Activated CD8-positive, alpha-beta memory T cell treated with anti-CD3 and anti-CD28 coated beads, Interleukin-2, amount 50 U/mL, for 48 hours (primary cell): ENCODE results near the gene TMEM163.

Experiments
- DNase-seq: peaks from one replicate; pipeline ENCODE4 v3.0.0-alpha.2; 2020

TMEM163 gene

GRCh38 chr2:134722728-134723127 lies 3.9 kb upstream of the TMEM163 start:
- no peak for DNase-seq

DNA sequence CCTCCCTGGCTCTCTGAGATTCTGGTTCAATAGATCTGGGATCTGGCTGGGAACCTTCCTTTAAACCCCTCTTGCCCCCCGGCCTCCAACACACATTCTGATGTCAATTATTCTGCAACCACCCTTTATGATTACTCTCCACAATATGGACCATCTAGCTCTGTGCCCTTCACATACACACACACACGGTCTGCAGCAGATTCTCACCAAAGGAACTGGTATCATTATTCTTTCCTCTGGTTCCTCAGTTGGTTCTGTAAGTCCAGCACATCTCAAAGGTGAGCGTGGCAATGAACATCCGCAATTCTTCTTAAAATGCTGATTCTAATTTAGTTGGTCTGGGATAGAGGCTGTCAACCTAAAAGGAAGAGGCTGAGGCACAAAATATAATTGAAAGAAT lies 2.8 kb upstream of the TMEM163 start:
- DNase-seq, result no peak

- no peak for DNase-seq
Observed at GRCh38 chr2:134718023-134718816, 580 bp downstream of the TMEM163 start.

DNA sequence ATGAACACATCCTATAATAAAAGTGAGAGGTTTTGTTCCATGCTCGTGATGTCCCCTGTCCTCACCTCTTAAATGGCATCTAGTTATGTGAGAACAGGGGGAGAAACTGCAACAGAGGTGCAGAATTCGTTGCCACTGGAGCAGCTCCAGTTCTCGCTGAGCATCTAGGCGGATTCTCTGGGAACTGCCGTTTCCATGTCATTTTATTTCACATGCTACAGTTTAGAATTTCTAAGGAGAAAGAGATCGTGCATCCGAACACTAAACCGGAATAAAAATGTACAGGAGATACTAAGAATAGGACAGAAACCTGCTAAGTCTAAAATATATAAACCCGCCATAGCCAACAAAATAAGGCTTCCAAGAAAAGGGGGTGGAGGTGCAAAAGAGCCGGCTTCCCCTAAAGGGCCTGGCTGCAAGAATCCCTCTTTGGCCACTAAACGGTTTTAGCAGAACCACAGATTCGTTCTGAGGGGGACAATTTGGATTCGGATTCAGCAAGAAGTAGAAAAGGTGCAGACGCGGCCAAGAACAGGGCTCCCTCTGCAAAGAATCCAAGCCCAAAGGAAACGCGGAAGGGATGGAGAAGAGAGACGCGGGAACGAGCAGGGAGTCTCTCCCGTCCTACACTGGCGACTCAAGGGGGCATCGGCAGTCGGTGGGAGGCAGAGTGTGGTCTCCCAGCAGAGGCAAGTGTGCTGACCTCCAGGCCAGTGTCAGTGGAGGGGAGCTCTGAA lies 1.3 kb downstream of the TMEM163 start:
- no peak for DNase-seq

DNA sequence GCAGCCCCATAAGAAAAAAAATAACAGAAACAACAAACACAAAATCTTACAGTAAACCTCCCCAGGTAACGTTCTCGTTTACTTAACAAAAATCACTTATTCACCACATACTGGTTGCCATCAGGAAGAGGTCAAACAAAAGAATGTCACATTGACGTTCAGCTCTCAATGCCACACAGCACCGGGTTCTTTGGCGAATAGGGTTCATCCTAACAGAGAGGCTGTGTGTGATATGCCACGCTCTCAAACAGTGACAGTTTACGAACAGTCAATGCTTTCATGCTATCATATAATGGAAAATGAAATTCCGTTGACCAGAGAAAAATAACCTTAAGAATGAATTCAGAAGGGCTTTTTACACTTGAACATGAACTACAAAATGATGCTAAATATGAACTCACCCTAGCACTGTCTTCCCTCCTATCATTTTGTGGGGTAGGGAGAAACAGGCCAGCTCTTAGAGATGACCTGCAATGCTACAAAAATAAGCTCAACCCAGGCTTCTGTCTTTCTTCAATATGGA lies 2.0 kb downstream of the TMEM163 start:
- no peak for DNase-seq

GRCh38 chr2:134715932-134716643 lies 2.7 kb downstream of the TMEM163 start:
- DNase-seq, result no peak

GRCh38 chr2:134714228-134714627 lies 4.6 kb downstream of the TMEM163 start:
- no peak for DNase-seq

GRCh38 chr2:134713606-134714005 lies 5.2 kb downstream of the TMEM163 start:
- no peak for DNase-seq

DNA sequence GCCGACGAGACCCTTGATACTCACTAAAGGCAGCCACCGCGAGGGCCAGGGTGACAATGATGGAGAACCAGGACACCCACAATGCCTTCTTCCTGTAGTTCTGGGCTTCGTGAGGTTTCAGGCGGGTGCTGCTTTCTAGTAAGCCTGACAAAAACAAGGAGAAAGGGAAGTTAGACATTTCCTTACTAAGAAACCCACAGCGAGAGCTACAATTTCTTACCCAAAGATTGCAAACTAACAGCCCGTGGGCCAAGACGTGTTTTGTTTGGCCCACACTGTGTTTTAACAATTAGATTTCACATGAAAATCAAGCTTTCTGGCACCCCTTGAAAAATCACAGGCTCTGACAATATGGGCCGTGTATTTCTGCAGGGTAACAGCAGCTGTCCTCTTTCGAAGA lies 5.6 kb downstream of the TMEM163 start:
- no peak for DNase-seq

DNA sequence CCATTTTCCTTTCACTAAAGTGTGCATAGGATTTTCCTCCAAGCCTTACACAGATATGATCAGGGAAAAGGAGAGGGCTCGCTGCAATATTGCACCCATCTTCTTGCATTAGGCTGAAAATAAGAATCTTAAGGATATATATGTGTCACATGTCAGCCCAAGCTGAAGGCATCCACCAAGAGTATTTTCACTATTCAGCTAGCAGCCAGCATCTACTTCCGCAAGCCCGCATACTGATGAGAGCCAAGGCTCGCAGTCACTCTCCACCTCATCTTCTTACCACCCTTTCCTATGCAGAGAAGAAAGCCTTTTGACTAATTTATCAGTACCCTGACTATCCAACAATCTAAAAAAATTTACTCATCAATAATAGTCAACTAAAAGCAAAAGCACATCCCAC lies 6.1 kb downstream of the TMEM163 start:
- no peak for DNase-seq

GRCh38 chr2:134712299-134712698 lies 6.5 kb downstream of the TMEM163 start:
- no peak for DNase-seq

DNA sequence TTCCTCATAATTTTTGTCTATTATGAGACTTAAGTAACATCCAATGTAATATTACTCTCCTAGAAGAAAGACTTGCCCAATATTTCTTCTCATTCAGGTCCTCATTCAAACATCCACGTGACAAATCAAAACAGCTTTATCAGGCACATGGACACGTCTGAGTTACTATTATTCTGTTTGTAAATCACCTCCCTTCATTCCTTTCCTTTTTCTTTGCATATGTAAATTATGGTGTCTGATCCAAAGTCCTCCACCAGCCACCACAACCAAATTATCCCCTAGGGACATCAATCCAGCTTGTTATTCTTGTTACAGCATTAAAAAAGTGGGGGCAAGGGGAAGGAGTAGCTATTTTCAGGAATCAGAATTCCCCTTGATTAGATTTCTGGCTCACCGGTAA lies 7.1 kb downstream of the TMEM163 start:
- DNase-seq, result no peak

- DNase-seq, result no peak
Observed at GRCh38 chr2:134707330-134707676, 11.5 kb downstream of the TMEM163 start.

GRCh38 chr2:134706587-134707329 lies 12.0 kb downstream of the TMEM163 start:
- no peak for DNase-seq

DNA sequence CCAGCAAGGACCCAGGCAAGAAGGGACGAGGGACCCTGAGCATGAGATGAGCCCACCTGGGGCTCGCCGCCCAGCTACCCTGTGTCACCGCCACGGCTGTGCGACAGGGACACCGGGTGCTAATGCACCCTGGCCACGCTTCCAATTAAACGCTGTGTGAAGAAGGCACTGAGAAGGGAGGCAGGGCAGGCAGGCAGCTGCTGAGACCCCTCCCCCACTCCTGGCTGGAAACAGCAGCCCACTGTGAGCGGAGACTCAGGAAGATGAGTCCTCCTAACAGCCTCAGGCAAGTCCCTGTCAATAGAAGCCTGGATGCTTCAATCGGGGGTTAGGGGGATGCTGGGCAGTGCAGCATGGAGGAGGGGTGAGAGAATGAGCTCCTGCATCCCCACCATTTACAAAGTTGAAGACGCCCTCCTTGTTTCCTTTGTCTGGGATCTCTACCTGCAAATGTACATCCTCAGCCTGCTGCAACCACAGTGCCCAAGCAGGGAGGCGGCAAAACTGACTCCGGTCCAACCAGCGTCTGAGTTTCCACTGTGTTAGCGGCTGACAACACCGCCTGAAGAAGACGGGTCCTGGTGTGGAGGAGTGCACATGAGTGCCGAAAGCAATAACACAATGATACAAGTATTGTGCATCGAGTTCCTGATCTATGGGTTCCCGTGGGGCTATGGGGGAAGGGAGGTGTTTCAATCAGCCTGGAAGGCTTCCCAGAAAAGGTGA lies 12.8 kb downstream of the TMEM163 start:
- no peak for DNase-seq

DNA sequence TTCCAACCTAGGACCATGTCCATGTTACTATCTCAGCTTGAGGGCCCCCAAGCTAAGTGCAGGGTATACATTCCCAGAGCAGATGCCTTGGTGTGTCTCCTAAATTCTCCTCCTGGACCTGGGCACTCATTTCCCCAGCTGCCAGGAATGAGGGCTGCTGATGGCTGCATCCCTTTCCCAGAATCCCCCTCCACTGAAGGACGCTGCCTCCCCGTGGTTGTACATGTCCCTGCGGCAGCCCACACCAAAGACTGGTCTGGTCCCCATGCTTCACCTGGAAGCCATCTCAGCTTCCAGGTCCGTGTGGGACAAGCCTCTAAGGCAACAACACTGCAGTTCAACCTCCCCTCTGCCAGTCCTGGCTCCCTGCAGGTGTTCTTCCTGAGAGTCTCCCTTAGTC lies 14.6 kb downstream of the TMEM163 start:
- no peak for DNase-seq

GRCh38 chr2:134703426-134703825 lies 15.4 kb downstream of the TMEM163 start:
- no peak for DNase-seq

DNA sequence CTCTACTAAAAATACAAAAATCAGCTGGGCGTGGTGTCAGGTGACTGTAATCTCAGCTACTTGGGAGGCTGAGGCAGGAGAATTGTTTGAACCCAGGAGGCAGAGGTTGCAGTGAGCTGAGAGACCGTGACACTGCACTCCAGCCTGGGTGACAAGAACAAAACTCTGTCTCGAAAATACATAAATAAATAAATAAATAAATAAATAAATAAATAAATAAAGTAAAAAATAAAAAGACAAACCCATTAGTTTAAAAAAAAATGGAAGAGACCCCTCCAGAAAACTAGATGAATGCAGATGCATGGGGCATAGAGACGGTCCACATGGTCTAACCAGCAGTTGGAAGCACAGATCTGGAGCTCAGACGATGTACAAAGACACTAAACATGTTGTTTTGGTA lies 18.1 kb downstream of the TMEM163 start:
- no peak for DNase-seq

DNA sequence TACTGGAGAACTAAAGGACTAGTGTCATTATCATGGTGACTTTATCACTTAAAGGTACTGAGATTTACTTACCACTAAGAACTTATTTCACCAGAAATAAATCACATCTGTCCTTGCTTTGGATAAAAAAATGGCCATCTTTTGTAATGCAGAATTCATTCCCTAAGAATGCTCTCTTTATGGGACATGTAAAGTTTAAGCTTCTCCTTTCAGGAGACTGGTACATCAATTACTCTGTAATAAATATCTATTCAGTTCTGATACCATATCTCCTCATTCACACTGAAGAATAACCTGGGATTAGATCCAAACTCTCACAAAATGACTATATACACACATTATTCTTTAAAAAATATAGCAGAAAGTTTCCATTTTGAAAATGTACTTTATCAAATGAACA lies 24.4 kb downstream of the TMEM163 start:
- no peak for DNase-seq

- DNase-seq, result no peak
Observed at GRCh38 chr2:134693359-134694330, 25.2 kb downstream of the TMEM163 start.

DNA sequence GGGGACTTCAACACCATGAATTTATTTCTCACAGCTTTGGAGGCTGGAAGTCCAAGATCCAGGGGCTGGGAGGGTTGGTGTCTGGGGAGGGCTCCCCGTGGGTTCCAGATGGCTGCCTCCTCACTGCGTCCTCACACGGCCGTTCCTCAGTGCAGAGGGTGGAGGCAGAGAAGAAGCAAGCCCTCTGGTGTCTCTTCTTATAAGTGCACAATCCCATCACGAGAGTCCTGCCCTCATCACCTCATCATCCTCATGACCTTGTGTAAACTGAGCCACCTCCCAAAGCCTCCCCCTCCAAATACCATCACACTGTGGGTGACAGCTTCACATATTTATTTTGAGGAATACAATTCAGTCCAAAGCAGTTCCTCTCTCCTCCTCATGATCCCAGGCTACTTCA lies 26.3 kb downstream of the TMEM163 start:
- no peak for DNase-seq
